Hepatocyte (in vitro differentiated cells): ENCODE measurements around the gene TMEM115.

Experiments used
- EZH2 ChIP-seq: fragments of 200-600 bp; sonication (generic); IDR thresholded peaks from 2 replicates; pipeline ENCODE4 v1.6.1; 2016; ENCODE audit warnings: antibody characterized with exemption, mild to moderate bottlenecking, borderline replicate concordance
- EZH2phosphoT487 ChIP-seq: fragments of 200-600 bp; sonication (generic); IDR thresholded peaks from one replicate; pipeline ENCODE4 v1.6.1; 2018; ENCODE audit warnings: antibody characterized with exemption, mild to moderate bottlenecking, low read depth, moderate library complexity; ENCODE audit not compliant: unreplicated experiment, severe bottlenecking
- TF ChIP-seq, protein P1 (sequence below): fragments of 200-600 bp; sonication (generic); IDR thresholded peaks from 2 replicates; pipeline ENCODE4 v1.5.1; 2016; ENCODE audit warnings: antibody characterized with exemption, mild to moderate bottlenecking; ENCODE audit not compliant: poor library complexity

DNA sequence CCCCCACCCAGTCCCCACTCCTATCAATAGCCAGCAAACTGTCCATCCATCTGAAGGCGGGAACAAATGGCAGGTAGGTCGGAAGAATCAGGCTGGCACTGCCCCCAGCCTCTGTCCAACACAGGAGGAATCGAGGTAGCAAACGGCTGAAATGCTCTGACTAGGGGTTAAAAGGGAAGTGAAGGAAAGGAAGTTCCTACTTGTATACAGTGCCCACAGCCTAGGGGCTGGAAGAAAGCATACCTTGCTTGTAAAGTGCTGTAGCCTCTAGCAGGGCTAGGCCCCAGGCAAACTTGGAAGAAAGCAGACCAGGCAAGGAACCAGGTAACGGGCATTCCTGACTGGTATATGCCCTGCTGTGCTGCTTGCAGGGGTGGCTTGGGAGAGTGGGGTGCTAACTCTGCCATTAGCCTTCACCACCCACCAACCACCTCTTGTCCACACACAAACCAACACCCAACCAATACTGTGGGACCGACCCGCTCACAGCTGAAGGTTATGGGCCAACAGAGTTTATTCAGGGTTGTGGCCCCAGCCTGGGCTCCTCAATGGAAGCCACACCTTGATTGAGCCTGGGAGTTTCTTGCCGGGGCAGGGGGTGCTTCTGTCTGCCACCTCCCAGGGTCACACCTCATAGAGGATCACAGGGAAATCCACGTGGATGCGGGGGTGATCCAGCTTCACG, 33.7 kb downstream of the TMEM115 start:
- TF ChIP-seq, protein P1, sequence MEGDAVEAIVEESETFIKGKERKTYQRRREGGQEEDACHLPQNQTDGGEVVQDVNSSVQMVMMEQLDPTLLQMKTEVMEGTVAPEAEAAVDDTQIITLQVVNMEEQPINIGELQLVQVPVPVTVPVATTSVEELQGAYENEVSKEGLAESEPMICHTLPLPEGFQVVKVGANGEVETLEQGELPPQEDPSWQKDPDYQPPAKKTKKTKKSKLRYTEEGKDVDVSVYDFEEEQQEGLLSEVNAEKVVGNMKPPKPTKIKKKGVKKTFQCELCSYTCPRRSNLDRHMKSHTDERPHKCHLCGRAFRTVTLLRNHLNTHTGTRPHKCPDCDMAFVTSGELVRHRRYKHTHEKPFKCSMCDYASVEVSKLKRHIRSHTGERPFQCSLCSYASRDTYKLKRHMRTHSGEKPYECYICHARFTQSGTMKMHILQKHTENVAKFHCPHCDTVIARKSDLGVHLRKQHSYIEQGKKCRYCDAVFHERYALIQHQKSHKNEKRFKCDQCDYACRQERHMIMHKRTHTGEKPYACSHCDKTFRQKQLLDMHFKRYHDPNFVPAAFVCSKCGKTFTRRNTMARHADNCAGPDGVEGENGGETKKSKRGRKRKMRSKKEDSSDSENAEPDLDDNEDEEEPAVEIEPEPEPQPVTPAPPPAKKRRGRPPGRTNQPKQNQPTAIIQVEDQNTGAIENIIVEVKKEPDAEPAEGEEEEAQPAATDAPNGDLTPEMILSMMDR: no peak
- no peak for TF ChIP-seq EZH2
- TF ChIP-seq EZH2phosphoT487: no peak
